HG02852 (cell line): ENCODE measurements around the gene DCST1.

ENCODE experiments used
- ATAC-seq: cut with Tn5 transposase; IDR thresholded peaks from one replicate; pipeline ENCODE4 v1.9.1; 2021; ENCODE audit warnings: mild to moderate bottlenecking, moderate library complexity; ENCODE audit not compliant: unreplicated experiment

The DCST1 gene

GRCh38 chr1:155070721-155071569 is 37.3 kb downstream of the DCST1 start:
- ATAC-seq, result no peak

- no peak for ATAC-seq
Observed at GRCh38 chr1:155071701-155072100, 38.1 kb downstream of the DCST1 start.

GRCh38 chr1:155072531-155073289 is 39.1 kb downstream of the DCST1 start:
- ATAC-seq, result no peak

GRCh38 chr1:155073377-155074242 is 40.0 kb downstream of the DCST1 start:
- ATAC-seq, result no peak

GRCh38 chr1:155075535-155075934 is 41.9 kb downstream of the DCST1 start:
- no peak for ATAC-seq

- ATAC-seq, result no peak
Observed at GRCh38 chr1:155076371-155076770, 42.7 kb downstream of the DCST1 start.

- ATAC-seq, result no peak
Observed at GRCh38 chr1:155077346-155077745, 43.7 kb downstream of the DCST1 start.

- ATAC-seq, result no peak
Observed at GRCh38 chr1:155077758-155078445, 44.3 kb downstream of the DCST1 start.

- no peak for ATAC-seq
Observed at GRCh38 chr1:155078469-155079209, 45.0 kb downstream of the DCST1 start, which contains the start of gene EFNA3. Gene EFNA3 (plus strand): TSS chr1:155078837. CDS start chr1:155078942, 105 bp downstream.

- no peak for ATAC-seq
Observed at GRCh38 chr1:155079210-155079486, 45.5 kb downstream of the DCST1 start.

- ATAC-seq, result no peak
Observed at GRCh38 chr1:155079487-155080311, 46.1 kb downstream of the DCST1 start.

- no peak for ATAC-seq
Observed at GRCh38 chr1:155080312-155081228, 46.9 kb downstream of the DCST1 start.

GRCh38 chr1:155081472-155082300 is 48.1 kb downstream of the DCST1 start:
- ATAC-seq, result no peak

- no peak for ATAC-seq
Observed at GRCh38 chr1:155082301-155083051, 48.9 kb downstream of the DCST1 start.

- ATAC-seq, result no peak
Observed at GRCh38 chr1:155083052-155083541, 49.5 kb downstream of the DCST1 start.
